K562 (cell line): Measurements from ENCODE around the gene COL6A1. TPM values are rescaled to one million over a fixed set of nuclear protein-coding genes. Genes with fewer than 3 reads are reported as not detected.

ENCODE experiments used
- ATF3 ChIP-seq, 2 experiments: fragments of 450-650 bp in 1 of 2; sonication (generic) in 1 of 2; formaldehyde crosslinking in 1 of 2; IDR thresholded peaks in 1 of 2; conservative IDR thresholded peaks in 1 of 2; 2 replicates each; pipeline versions ENCODE4 v1.6.1 to v1.8.1; 2016 to 2023; ENCODE audit warnings: mild to moderate bottlenecking in 2 of 2, moderate library complexity in 2 of 2, inconsistent platforms in 1 of 2, missing genetic modification reagents in 1 of 2
- CXXC5 ChIP-seq: fragments of 250-450 bp; sonication (Bioruptor Pico); IDR thresholded peaks from 2 replicates; pipeline ENCODE4 v1.8.0; 2022; ENCODE audit warnings: inconsistent platforms, mild to moderate bottlenecking, moderate library complexity
- LCOR ChIP-seq: sonication (generic); formaldehyde crosslinking; IDR thresholded peaks from 2 replicates; pipeline ENCODE4 v1.8.0; 2022; ENCODE audit warnings: mild to moderate bottlenecking, missing genetic modification reagents
- MGA ChIP-seq: fragments of 450-650 bp; IDR thresholded peaks from 2 replicates; pipeline ENCODE4 v1.6.1; 2016; ENCODE audit warnings: mild to moderate bottlenecking, moderate library complexity
- RBM34 ChIP-seq: fragments of 200-400 bp; formaldehyde crosslinking; IDR thresholded peaks from 2 replicates; pipeline ENCODE4 v1.6.1; 2018; ENCODE audit warnings: low read length, borderline replicate concordance; ENCODE audit not compliant: insufficient read depth
- SAFB2 ChIP-seq: fragments of 200-400 bp; formaldehyde crosslinking; IDR thresholded peaks from 2 replicates; pipeline ENCODE4 v1.6.1; 2018; ENCODE audit warnings: borderline replicate concordance, low read length, low read depth, moderate library complexity; ENCODE audit not compliant: severe bottlenecking
- SIN3A ChIP-seq, 2 experiments: fragments of 150-350 bp in 1 of 2; IDR thresholded peaks; 2 replicates each; pipeline ENCODE4 v1.6.1; 2011 to 2016; ENCODE audit warnings: borderline replicate concordance in 2 of 2, low read depth in 2 of 2, low read length in 2 of 2, mild to moderate bottlenecking in 2 of 2, moderate library complexity in 2 of 2; ENCODE audit not compliant: control insufficient read depth in 1 of 2
- SUPT5H ChIP-seq: fragments of 450-650 bp; IDR thresholded peaks from 2 replicates; pipeline ENCODE4 v1.6.1; 2016
- TARDBP ChIP-seq: fragments of 450-650 bp; IDR thresholded peaks from 2 replicates; pipeline ENCODE4 v1.6.1; 2016
- TCFL5 ChIP-seq: fragments of 250-450 bp; sonication (Bioruptor Pico); conservative IDR thresholded peaks from 2 replicates; pipeline ENCODE4 v1.6.1; 2021; ENCODE audit warnings: mild to moderate bottlenecking, moderate library complexity, matching md5 sums
- ZBTB9 ChIP-seq: fragments of 450-650 bp; formaldehyde crosslinking; IDR thresholded peaks from 2 replicates; pipeline ENCODE4 v1.4.0; 2020; ENCODE audit warnings: mild to moderate bottlenecking, moderate library complexity
- ZNF133 ChIP-seq: fragments of 250-450 bp; sonication (Bioruptor Pico); IDR thresholded peaks from 2 replicates; pipeline ENCODE4 v1.4.0; 2020; ENCODE audit warnings: mild to moderate bottlenecking
- ZNF217 ChIP-seq: sonication (generic); formaldehyde crosslinking; IDR thresholded peaks from 2 replicates; pipeline ENCODE4 v1.8.0; 2022; ENCODE audit warnings: mild to moderate bottlenecking, missing genetic modification reagents
- ZNF232 ChIP-seq: sonication (generic); formaldehyde crosslinking; IDR thresholded peaks from 2 replicates; pipeline ENCODE4 v1.8.0; 2022; ENCODE audit warnings: mild to moderate bottlenecking, missing genetic modification reagents
- polyA plus RNA-seq, 8 experiments: library from polyadenylated mRNA; depleted of rRNA in 4 of 8; stranded (reverse) in 5 of 8; unstranded in 3 of 8; fragments of >200 nt; fragmentation: Nextera tagmentation in 2 of 8; fragmentation: Illumina TruSeq in 1 of 8; extraction: Ambion mirVana in 2 of 8; extraction: Trizol in 1 of 8; gene quantifications; 2 replicates each; pipeline versions ENCODE4 v1.2.1 to v1.2.3, GENCODE V29; 2011 to 2014; ENCODE audit warnings: inconsistent platforms in 1 of 8, missing spikeins in 1 of 8
- total RNA-seq, 7 experiments: library from RNA; depleted of rRNA in 6 of 7; stranded (reverse); fragments of >200 nt in 6 of 7; fragmentation: Illumina TruSeq in 2 of 7; extraction: Trizol in 2 of 7; gene quantifications; 2 replicates each; pipeline versions ENCODE4 v1.2.1 to v1.2.3, GENCODE V29; 2011 to 2021; ENCODE audit warnings: low replicate concordance in 1 of 7

The COL6A1 gene
- total and polyA plus RNA-seq, 9 of the 15 experiments (the other 6 are each of a cell fraction or from before 2014, with no cell fraction given), result 0.07 to 1.3 (median 0.14) TPM; not detected in 3

- TF ChIP-seq RBM34 (no peak), SUPT5H (no peak), CXXC5 (CRISPR knock-in tag) (no peak), ATF3 (IDR thresholded peaks at IDR 0.05) (no peak), ATF3 (CRISPR knock-in tag; conservative IDR thresholded peaks at IDR 0.05) (no peak), ZBTB9 (CRISPR knock-in tag) (no peak), SIN3A (IDR thresholded peaks at IDR 0.05; ENCODE audit: borderline replicate concordance in 2 of 2, control insufficient read depth in 1 of 2, low read depth in 2 of 2, low read length in 2 of 2) (no peak), TCFL5 (CRISPR knock-in tag) (no peak), LCOR (CRISPR knock-in tag) (no peak), ZNF217 (CRISPR knock-in tag) (no peak), MGA (peak; percentile 74), ZNF133 (CRISPR knock-in tag) (no peak), SAFB2 (no peak), ZNF232 (CRISPR knock-in tag) (no peak), TARDBP (no peak)
Measured at GRCh38 chr21:46031484-46031883, 49.9 kb downstream of the COL6A1 start (continued).
